H1 (cell line): ENCODE results near the gene ABCA13. TPM values are rescaled to one million over a fixed set of nuclear protein-coding genes. Genes with fewer than 3 reads are reported as not detected.

Experiments used
- CEBPB ChIP-seq: IDR thresholded peaks from 2 replicates; pipeline ENCODE4 v1.6.1; 2012; ENCODE audit warnings: low read depth, low read length
- CHD1 ChIP-seq: IDR thresholded peaks from 2 replicates; pipeline ENCODE4 v1.6.1; 2012; ENCODE audit warnings: low read depth, low read length, improper control_type of control experiment
- E2F6 ChIP-seq: IDR thresholded peaks from 2 replicates; pipeline ENCODE4 v1.6.1; 2012; ENCODE audit warnings: inconsistent platforms
- EZH2 ChIP-seq: fragments of 200-600 bp; sonication (generic); IDR thresholded peaks from 2 replicates; pipeline ENCODE4 v1.7.1; 2012; ENCODE audit warnings: low read depth, mild to moderate bottlenecking, moderate library complexity, low read length, inconsistent platforms; ENCODE audit not compliant: severe bottlenecking
- POLR2A ChIP-seq, 2 experiments: IDR thresholded peaks; 1 replicate in 1 of 2; 2 replicates in 1 of 2; pipeline ENCODE4 v1.6.1; 2011; ENCODE audit warnings: low read depth in 2 of 2, low read length in 2 of 2, mild to moderate bottlenecking in 2 of 2; ENCODE audit errors: control extremely low read depth in 1 of 2
- SIRT6 ChIP-seq: IDR thresholded peaks from one replicate; pipeline ENCODE4 v1.7.1; 2012; ENCODE audit warnings: low read length, inconsistent platforms
- ZNF274 ChIP-seq: IDR thresholded peaks from 2 replicates; pipeline ENCODE4 v1.7.0; 2012; ENCODE audit warnings: low read length, borderline replicate concordance; ENCODE audit errors: extremely low read depth
- polyA plus RNA-seq, 7 experiments: library from polyadenylated mRNA; depleted of rRNA in 3 of 7; stranded (reverse) in 5 of 7; unstranded in 2 of 7; fragments of >200 nt in 5 of 7; fragments of 200-250 nt in 2 of 7; gene quantifications; 1 replicate in 5 of 7; 2 replicates in 1 of 7; 4 replicates in 1 of 7; pipeline versions ENCODE4 v1.2.1 to v1.2.3, GENCODE V29; 2011 to 2013; ENCODE audit warnings: missing spikeins in 2 of 7, mixed read lengths in 2 of 7
- total RNA-seq: library from RNA; stranded (reverse); fragmentation: NEBNext Ultra II Directional; extraction: Animal tissue kit (Norgen Biotek cat#: 25700); gene quantifications from 2 replicates; pipeline ENCODE4 v1.2.1, GENCODE V29; 2021

ABCA13 gene
- total and polyA plus RNA-seq, 2 of the 8 experiments (the other 6 are each of a cell fraction or from before 2014, with no cell fraction given), result 0.07 to 0.09 TPM

GRCh38 chr7:48242846-48243245 is 71.6 kb downstream of the ABCA13 start (continued):
- TF ChIP-seq POLR2A (IDR thresholded peaks at IDR 0.05; ENCODE audit: control extremely low read depth in 1 of 2, low read depth in 2 of 2, low read length in 2 of 2), result no peak
- TF ChIP-seq SIRT6, result no peak
- TF ChIP-seq CEBPB, result no peak
- TF ChIP-seq EZH2, result no peak
- TF ChIP-seq CHD1, result no peak
- no peak for TF ChIP-seq E2F6
- no peak for TF ChIP-seq ZNF274
